ENCODE measurements around the gene DNAI1. TPM values are rescaled to one million over a fixed set of nuclear protein-coding genes. Genes with fewer than 3 reads are reported as not detected.

Gene DNAI1
- total and polyA plus RNA-seq, 10 of the 15 experiments (the other 5 are each of a cell fraction or from before 2014, with no cell fraction given): not detected

DNA sequence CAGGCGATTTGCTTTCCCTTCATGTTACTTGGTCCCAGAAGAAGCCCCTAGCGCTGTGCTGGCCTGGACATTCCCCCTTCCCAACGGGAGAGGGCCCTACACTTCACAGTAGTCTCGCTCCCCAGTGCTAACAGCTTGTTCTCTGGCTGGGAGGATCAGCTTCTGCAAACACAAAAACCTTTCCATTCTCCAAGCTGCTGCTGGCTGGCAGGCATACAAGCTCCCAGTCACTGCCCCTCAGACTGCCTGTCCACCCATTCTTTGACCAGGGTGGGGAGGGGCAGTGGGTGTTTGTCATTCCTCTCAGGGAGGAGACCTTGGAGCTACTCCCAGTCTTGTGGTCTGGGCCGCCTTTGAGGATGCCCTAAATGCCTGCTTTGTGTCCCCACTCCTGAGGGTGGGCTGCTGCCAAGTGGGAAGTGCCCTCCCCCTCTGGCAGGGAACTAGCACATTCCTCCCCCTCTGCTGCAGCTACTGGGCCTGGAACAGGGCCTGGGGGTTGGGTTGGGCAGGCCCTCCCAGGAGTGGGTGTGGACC, 43.4 kb downstream of the DNAI1 start:
- Histone ChIP-seq H3K4me2 (ENCODE audit: control insufficient read depth, insufficient read depth) (no peak overlapping the region), H3K79me2 (ENCODE audit: control insufficient read depth, insufficient read depth, low read length) (no peaks in the 10 kb centered on the region), H3K4me3 (no peak overlapping the region), H4K20me1 (ENCODE audit: control insufficient read depth, insufficient read depth) (peaks cover 6% of the 10 kb centered on the region), H2AFZ (ENCODE audit: control insufficient read depth, low read depth, low read length) (no peak overlapping the region), H3K27ac (ENCODE audit: control insufficient read depth, insufficient read depth) (no peak overlapping the region), H3K9ac (ENCODE audit: control insufficient read depth, insufficient read depth, low read length) (no peak overlapping the region), H3K4me1 (ENCODE audit: control insufficient read depth, insufficient read depth, low read length) (no peaks in the 10 kb centered on the region), H3K27me3 (replicated peaks in 1 of 2; ENCODE audit: control insufficient read depth in 2 of 2, insufficient read depth in 2 of 2, low read length in 1 of 2) (peaks cover 7 to 8% of the 10 kb centered on the region in 2 experiments), H3K9me3 (replicated peaks; ENCODE audit: control insufficient read depth, insufficient read depth, low read length) (no peaks in the 10 kb centered on the region), H3K36me3 (ENCODE audit: control insufficient read depth in 2 of 2, insufficient read depth in 2 of 2, low read length in 1 of 2) (no peaks in the 10 kb centered on the region; a peak in 1 of 4 replicates)
- BruUV-seq (replicated peaks): no TSS peak
- ChIA-PET RAD21 (ENCODE audit: unreplicated experiment) (interaction anchor here (1.2 kb wide), 1 partner anchor 63 kb away, joined by 3 read pairs; no protein-coding TSS in a partner anchor), SMC1A (ENCODE audit: uncharacterized antibody, unreplicated experiment) (interaction anchor here (0.6 to 2.2 kb wide), 4 partner anchors 57 to 98 kb away, joined by 3 to 5 read pairs (median 4); no protein-coding TSS in a partner anchor), POLR2A (no interaction called here), CTCF (interaction anchor here (1.0 to 3.8 kb wide), 7 partner anchors 12 to 170 kb away, joined by 3 to 38 read pairs (median 4); no protein-coding TSS in a partner anchor)
- ATAC-seq (no peak), DNase-seq (ENCODE audit: low read depth, low spot score) (no peak), FAIRE-seq (no peak)
- 18% methylated on average over 5 of the region's 5 CpGs for WGBS (ENCODE audit: insufficient coverage, insufficient replicate concordance, low lambda C conversion rate, missing lambda C conversion rate)
- in situ Hi-C loops (cut with MboI) (no loop called here), intact Hi-C loops (cut with micrococcal nuclease; ENCODE audit: unreplicated experiment) (loop anchor here (2.0 kb wide), 1 partner anchor 99 kb away; no protein-coding TSS in a partner anchor)
- TF ChIP-seq KLF5 (IDR thresholded peaks at IDR 0.05; ENCODE audit: partially characterized antibody): no peak
- TF ChIP-seq HSF1 (IDR thresholded peaks at IDR 0.05; ENCODE audit: low read depth, low read length): no peak
- TF ChIP-seq, protein P1, sequence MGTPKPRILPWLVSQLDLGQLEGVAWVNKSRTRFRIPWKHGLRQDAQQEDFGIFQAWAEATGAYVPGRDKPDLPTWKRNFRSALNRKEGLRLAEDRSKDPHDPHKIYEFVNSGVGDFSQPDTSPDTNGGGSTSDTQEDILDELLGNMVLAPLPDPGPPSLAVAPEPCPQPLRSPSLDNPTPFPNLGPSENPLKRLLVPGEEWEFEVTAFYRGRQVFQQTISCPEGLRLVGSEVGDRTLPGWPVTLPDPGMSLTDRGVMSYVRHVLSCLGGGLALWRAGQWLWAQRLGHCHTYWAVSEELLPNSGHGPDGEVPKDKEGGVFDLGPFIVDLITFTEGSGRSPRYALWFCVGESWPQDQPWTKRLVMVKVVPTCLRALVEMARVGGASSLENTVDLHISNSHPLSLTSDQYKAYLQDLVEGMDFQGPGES (IDR thresholded peaks at IDR 0.05): no peak
- no peak for TF ChIP-seq CEBPB (IDR thresholded peaks at IDR 0.05; ENCODE audit: borderline replicate concordance in 1 of 2, low read depth in 2 of 2, low read length in 2 of 2)
- no peak for TF ChIP-seq MTA2 (IDR thresholded peaks at IDR 0.05; ENCODE audit: low read depth)
- TF ChIP-seq, protein P2, sequence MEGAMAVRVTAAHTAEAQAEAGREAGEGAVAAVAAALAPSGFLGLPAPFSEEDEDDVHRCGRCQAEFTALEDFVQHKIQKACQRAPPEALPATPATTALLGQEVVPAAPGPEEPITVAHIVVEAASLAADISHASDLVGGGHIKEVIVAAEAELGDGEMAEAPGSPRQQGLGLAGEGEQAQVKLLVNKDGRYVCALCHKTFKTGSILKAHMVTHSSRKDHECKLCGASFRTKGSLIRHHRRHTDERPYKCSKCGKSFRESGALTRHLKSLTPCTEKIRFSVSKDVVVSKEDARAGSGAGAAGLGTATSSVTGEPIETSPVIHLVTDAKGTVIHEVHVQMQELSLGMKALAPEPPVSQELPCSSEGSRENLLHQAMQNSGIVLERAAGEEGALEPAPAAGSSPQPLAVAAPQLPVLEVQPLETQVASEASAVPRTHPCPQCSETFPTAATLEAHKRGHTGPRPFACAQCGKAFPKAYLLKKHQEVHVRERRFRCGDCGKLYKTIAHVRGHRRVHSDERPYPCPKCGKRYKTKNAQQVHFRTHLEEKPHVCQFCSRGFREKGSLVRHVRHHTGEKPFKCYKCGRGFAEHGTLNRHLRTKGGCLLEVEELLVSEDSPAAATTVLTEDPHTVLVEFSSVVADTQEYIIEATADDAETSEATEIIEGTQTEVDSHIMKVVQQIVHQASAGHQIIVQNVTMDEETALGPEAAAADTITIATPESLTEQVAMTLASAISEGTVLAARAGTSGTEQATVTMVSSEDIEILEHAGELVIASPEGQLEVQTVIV (IDR thresholded peaks at IDR 0.05; ENCODE audit: borderline replicate concordance, partially characterized antibody): no peak

Data from GM12878 (cell line).